Measurements from ENCODE around the gene MLIP. TPM values are rescaled to one million over a fixed set of nuclear protein-coding genes. Genes with fewer than 3 reads are reported as not detected.

Gene MLIP
- total RNA-seq, 1 donor from 2014 or later: not detected

- Mint-ChIP-seq H3K9me3 (no peaks in the 10 kb centered on the region), H3K27ac (no peak overlapping the region), H3K36me3 (no peaks in the 10 kb centered on the region), H3K4me3 (no peak overlapping the region), H3K27me3 (ENCODE audit: insufficient read depth, low read depth) (no peaks in the 10 kb centered on the region), H3K4me1 (peaks cover 16% of the 10 kb centered on the region)
- no peaks in the 10 kb centered on the region for H3K79me2 ChIP-seq (ENCODE audit: low read depth)
- H3K4me2 ChIP-seq: no peak overlapping the region
- H3K9me3 ChIP-seq (ENCODE audit: low read depth): no peaks in the 10 kb centered on the region
- H2AFZ ChIP-seq (replicated peaks): no peak overlapping the region
- TF ChIP-seq CTCF (IDR thresholded peaks at IDR 0.05) (no peak), EZH2phosphoT487 (IDR thresholded peaks at IDR 0.05) (no peak), EZH2 (IDR thresholded peaks at IDR 0.05) (no peak)
- no peaks in the 10 kb centered on the region for H3K4me1 ChIP-seq
- no peaks in the 10 kb centered on the region for H4K20me1 ChIP-seq (ENCODE audit: low read depth)
- DNase-seq (ENCODE audit: low spot score): no peak
- H3K27ac ChIP-seq: no peak overlapping the region
- H3F3A ChIP-seq (ENCODE audit: low read depth): no peaks in the 10 kb centered on the region
- H3K27me3 ChIP-seq: no peaks in the 10 kb centered on the region
- H3K36me3 ChIP-seq: no peaks in the 10 kb centered on the region
- H3K9ac ChIP-seq: no peak overlapping the region
- no peak overlapping the region for H3K4me3 ChIP-seq
Measured at GRCh38 chr6:54097753-54098152, 13.5 kb upstream of the MLIP start.

GRCh38 chr6:54098450-54099044 is 12.7 kb upstream of the MLIP start:
- Mint-ChIP-seq H3K27me3 (ENCODE audit: insufficient read depth, low read depth) (no peaks in the 10 kb centered on the region), H3K36me3 (no peaks in the 10 kb centered on the region), H3K27ac (no peak overlapping the region), H3K4me1 (peaks cover 24% of the 10 kb centered on the region), H3K4me3 (no peak overlapping the region), H3K9me3 (no peaks in the 10 kb centered on the region)
- Histone ChIP-seq H4K20me1 (ENCODE audit: low read depth) (no peaks in the 10 kb centered on the region), H3K27me3 (no peaks in the 10 kb centered on the region), H3K27ac (no peak overlapping the region), H3K9me3 (ENCODE audit: low read depth) (no peaks in the 10 kb centered on the region), H3K4me1 (no peaks in the 10 kb centered on the region), H3K36me3 (no peaks in the 10 kb centered on the region), H3K4me2 (no peak overlapping the region), H3K79me2 (ENCODE audit: low read depth) (no peaks in the 10 kb centered on the region), H3F3A (ENCODE audit: low read depth) (no peaks in the 10 kb centered on the region), H3K4me3 (no peak overlapping the region), H2AFZ (replicated peaks) (no peak overlapping the region), H3K9ac (no peak overlapping the region)
- DNase-seq (ENCODE audit: low spot score): no peak
- TF ChIP-seq EZH2 (IDR thresholded peaks at IDR 0.05): no peak
- no peak for TF ChIP-seq EZH2phosphoT487 (IDR thresholded peaks at IDR 0.05)
- TF ChIP-seq CTCF (IDR thresholded peaks at IDR 0.05): no peak

- H3K4me1 Mint-ChIP-seq: peaks cover 26% of the 10 kb centered on the region
- no peak for DNase-seq (ENCODE audit: low spot score)
- no peaks in the 10 kb centered on the region for H3F3A ChIP-seq (ENCODE audit: low read depth)
- H4K20me1 ChIP-seq (ENCODE audit: low read depth): no peaks in the 10 kb centered on the region
- no peak overlapping the region for H3K9ac ChIP-seq
- H3K36me3 Mint-ChIP-seq: no peaks in the 10 kb centered on the region
- no peak overlapping the region for H2AFZ ChIP-seq (replicated peaks)
- no peaks in the 10 kb centered on the region for H3K27me3 Mint-ChIP-seq (ENCODE audit: insufficient read depth, low read depth)
- no peak overlapping the region for H3K4me3 ChIP-seq
- no peaks in the 10 kb centered on the region for H3K36me3 ChIP-seq
- no peak overlapping the region for H3K27ac ChIP-seq
- H3K4me3 Mint-ChIP-seq: no peak overlapping the region
- H3K27ac Mint-ChIP-seq: no peak overlapping the region
- no peaks in the 10 kb centered on the region for H3K9me3 Mint-ChIP-seq
- H3K4me1 ChIP-seq: no peaks in the 10 kb centered on the region
- H3K4me2 ChIP-seq: no peak overlapping the region
- H3K79me2 ChIP-seq (ENCODE audit: low read depth): no peaks in the 10 kb centered on the region
- no peaks in the 10 kb centered on the region for H3K9me3 ChIP-seq (ENCODE audit: low read depth)
- no peak for TF ChIP-seq EZH2phosphoT487 (IDR thresholded peaks at IDR 0.05)
- TF ChIP-seq CTCF (IDR thresholded peaks at IDR 0.05): no peak
- no peak for TF ChIP-seq EZH2 (IDR thresholded peaks at IDR 0.05)
- no peaks in the 10 kb centered on the region for H3K27me3 ChIP-seq
Measured at GRCh38 chr6:54099225-54099624, 12.0 kb upstream of the MLIP start.

Data from neural progenitor cell (in vitro differentiated cells).